Activated B cell treated with CpG ODN at 0.5 μM for 24 hours (primary cell): ENCODE results near the gene SUN1. TPM values are rescaled to one million over a fixed set of nuclear protein-coding genes. Genes with fewer than 3 reads are reported as not detected.
"Not testable (repeated sequence)": the region's sequence is repeated elsewhere in the genome, so short reads cannot be mapped to it uniquely, and the experiment has no call there.

Experiments used
- ATAC-seq: fragments of 200-7000 bp; cut with Tn5 transposase; one replicate; pipeline ENCODE4 v1.10.0; 2021; ENCODE audit warnings: low read depth, mild to moderate bottlenecking, moderate library complexity
- CTCF ChIA-PET: fragments of 350-600 bp; sonication (Branson Sonifier 250); formaldehyde crosslinking; loops from one replicate; lab custom pipeline; 2021; ENCODE audit warnings: antibody characterized with exemption; lab: Charles Lee
- POLR2A ChIA-PET: fragments of 350-600 bp; sonication (Branson Sonifier 250); formaldehyde crosslinking; loops from one replicate; lab custom pipeline; 2021; ENCODE audit warnings: antibody characterized with exemption; lab: Charles Lee
- DNase-seq: peaks from one replicate; pipeline ENCODE4 v3.0.0; 2022
- H3K27ac Mint-ChIP-seq: one replicate; pipeline ENCODE4 v1.8.0; 2020; ENCODE audit warnings: mixed read lengths
- H3K27me3 Mint-ChIP-seq: one replicate; pipeline ENCODE4 v1.8.0; 2021; ENCODE audit warnings: mixed read lengths
- H3K36me3 Mint-ChIP-seq: one replicate; pipeline ENCODE4 v1.8.0; 2021; ENCODE audit warnings: low read depth, mixed read lengths
- H3K4me1 Mint-ChIP-seq: one replicate; pipeline ENCODE4 v1.8.0; 2021; ENCODE audit warnings: mixed read lengths
- H3K4me3 Mint-ChIP-seq: one replicate; pipeline ENCODE4 v1.8.0; 2020; ENCODE audit warnings: mild to moderate bottlenecking, mixed read lengths
- H3K9me3 Mint-ChIP-seq: one replicate; pipeline ENCODE4 v1.8.0; 2020; ENCODE audit warnings: mixed read lengths
- CTCF ChIP-seq: fragments of 200-600 bp; IDR thresholded peaks from one replicate; pipeline ENCODE4 v1.8.0; 2022; ENCODE audit warnings: antibody characterized with exemption, mild to moderate bottlenecking
- intact Hi-C: fragments of 100-400 bp; cut with micrococcal nuclease; formaldehyde crosslinking; loops from one replicate; pipeline ENCODE4 v1.15.1; 2024
- total RNA-seq: library from RNA; stranded (reverse); gene quantifications from 2 replicates; pipeline ENCODE4 v1.2.3, GENCODE V29; 2022

Gene SUN1
- total RNA-seq, 1 donor from 2014 or later = 119 TPM

GRCh38 chr7:794207-794606 lies 38.1 kb upstream of the SUN1 start:
- H3K27ac Mint-ChIP-seq = no peak overlapping the region
- peaks cover 3% of the 10 kb centered on the region for H3K36me3 Mint-ChIP-seq
- H3K4me1 Mint-ChIP-seq = no peaks in the 10 kb centered on the region
- DNase-seq (no peak), ATAC-seq (no peak)
- H3K4me3 Mint-ChIP-seq = no peak overlapping the region
- POLR2A ChIA-PET = no interaction called here
- no peak for TF ChIP-seq CTCF
- CTCF ChIA-PET = no interaction called here
- no peaks in the 10 kb centered on the region for H3K9me3 Mint-ChIP-seq
- intact Hi-C loops = no loop called here
- H3K27me3 Mint-ChIP-seq = no peaks in the 10 kb centered on the region

- no peaks in the 10 kb centered on the region for H3K9me3 Mint-ChIP-seq
- intact Hi-C loops = no loop called here
- H3K36me3 Mint-ChIP-seq = no peaks in the 10 kb centered on the region
- ATAC-seq (no peak), DNase-seq (no peak)
- H3K27me3 Mint-ChIP-seq = no peaks in the 10 kb centered on the region
- ChIA-PET POLR2A (no interaction called here), CTCF (no interaction called here)
- no peak overlapping the region for H3K4me3 Mint-ChIP-seq
- no peaks in the 10 kb centered on the region for H3K4me1 Mint-ChIP-seq
- no peak overlapping the region for H3K27ac Mint-ChIP-seq
- no peak for TF ChIP-seq CTCF
Observed at GRCh38 chr7:794671-795329, 37.5 kb upstream of the SUN1 start.

- ATAC-seq, H3K36me3 Mint-ChIP-seq, H3K4me3 Mint-ChIP-seq, intact Hi-C loops, CTCF ChIA-PET, H3K4me1 Mint-ChIP-seq, DNase-seq, H3K27ac Mint-ChIP-seq, H3K9me3 Mint-ChIP-seq, POLR2A ChIA-PET, H3K27me3 Mint-ChIP-seq: not testable (repeated sequence)
Observed at GRCh38 chr7:796434-797169, 35.7 kb upstream of the SUN1 start.

- no peak for TF ChIP-seq CTCF
- no peak for DNase-seq
- no peak for ATAC-seq
- Mint-ChIP-seq H3K4me3 (no peak overlapping the region), H3K27me3 (no peaks in the 10 kb centered on the region), H3K4me1 (no peaks in the 10 kb centered on the region), H3K36me3 (no peaks in the 10 kb centered on the region), H3K27ac (no peak overlapping the region), H3K9me3 (no peaks in the 10 kb centered on the region)
- POLR2A ChIA-PET = no interaction called here
- intact Hi-C loops = no loop called here
- CTCF ChIA-PET = no interaction called here
Observed at GRCh38 chr7:798921-799470, 33.3 kb upstream of the SUN1 start.

- Mint-ChIP-seq H3K4me3 (no peak overlapping the region), H3K36me3 (no peaks in the 10 kb centered on the region), H3K4me1 (no peaks in the 10 kb centered on the region), H3K27me3 (no peaks in the 10 kb centered on the region), H3K27ac (no peak overlapping the region), H3K9me3 (no peaks in the 10 kb centered on the region)
- TF ChIP-seq CTCF = no peak
- intact Hi-C loops = no loop called here
- POLR2A ChIA-PET = interaction anchor here (0.6 kb wide), 1 partner anchor 59 kb away, joined by 5 read pairs; no protein-coding TSS in a partner anchor
- CTCF ChIA-PET = no interaction called here
- DNase-seq = no peak
- ATAC-seq = no peak
Observed at GRCh38 chr7:800692-801091, 31.6 kb upstream of the SUN1 start.

GRCh38 chr7:801351-801750 lies 30.9 kb upstream of the SUN1 start:
- DNase-seq, CTCF ChIA-PET, H3K27me3 Mint-ChIP-seq, H3K9me3 Mint-ChIP-seq, intact Hi-C loops, H3K27ac Mint-ChIP-seq, H3K4me1 Mint-ChIP-seq, ATAC-seq, H3K4me3 Mint-ChIP-seq, H3K36me3 Mint-ChIP-seq: not testable (repeated sequence)
- POLR2A ChIA-PET = interaction anchor here (0.6 kb wide), 1 partner anchor 58 kb away, joined by 5 read pairs; no protein-coding TSS in a partner anchor
